ENCODE measurements around the gene DMBT1.
A peak's percentile ranks its signal among the peaks of the same experiment; 100 is the strongest.

GRCh38 chr10:122567056-122567660 is 6.6 kb downstream of the DMBT1 start:
- TF ChIP-seq, protein P1, sequence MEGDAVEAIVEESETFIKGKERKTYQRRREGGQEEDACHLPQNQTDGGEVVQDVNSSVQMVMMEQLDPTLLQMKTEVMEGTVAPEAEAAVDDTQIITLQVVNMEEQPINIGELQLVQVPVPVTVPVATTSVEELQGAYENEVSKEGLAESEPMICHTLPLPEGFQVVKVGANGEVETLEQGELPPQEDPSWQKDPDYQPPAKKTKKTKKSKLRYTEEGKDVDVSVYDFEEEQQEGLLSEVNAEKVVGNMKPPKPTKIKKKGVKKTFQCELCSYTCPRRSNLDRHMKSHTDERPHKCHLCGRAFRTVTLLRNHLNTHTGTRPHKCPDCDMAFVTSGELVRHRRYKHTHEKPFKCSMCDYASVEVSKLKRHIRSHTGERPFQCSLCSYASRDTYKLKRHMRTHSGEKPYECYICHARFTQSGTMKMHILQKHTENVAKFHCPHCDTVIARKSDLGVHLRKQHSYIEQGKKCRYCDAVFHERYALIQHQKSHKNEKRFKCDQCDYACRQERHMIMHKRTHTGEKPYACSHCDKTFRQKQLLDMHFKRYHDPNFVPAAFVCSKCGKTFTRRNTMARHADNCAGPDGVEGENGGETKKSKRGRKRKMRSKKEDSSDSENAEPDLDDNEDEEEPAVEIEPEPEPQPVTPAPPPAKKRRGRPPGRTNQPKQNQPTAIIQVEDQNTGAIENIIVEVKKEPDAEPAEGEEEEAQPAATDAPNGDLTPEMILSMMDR (conservative IDR thresholded peaks at IDR 0.05; ENCODE audit: low read depth, low read length), result peak; percentile 41
- no peak for TF ChIP-seq RAD21 (IDR thresholded peaks at IDR 0.05; ENCODE audit: low read length)

Measured in IMR-90 (cell line).